Cardiac fibroblast (primary cell): ENCODE results near the gene PPARA.

Experiments used
- DNase-seq, 2 donors: peaks; one replicate each; pipeline versions ENCODE4 v3.0.0 to v3.0.0-alpha.2; 2010; ENCODE audit warnings: low read depth in 2 of 2
- H3K4me3 ChIP-seq, 2 donors: replicated peaks in 1 of 2; 1 replicate in 1 of 2; 2 replicates in 1 of 2; pipeline ENCODE4 v1.5.1; 2011; ENCODE audit warnings: low read depth in 2 of 2, low read length in 2 of 2, mild to moderate bottlenecking in 2 of 2, moderate library complexity in 1 of 2
- CTCF ChIP-seq: IDR thresholded peaks from one replicate; pipeline ENCODE4 v1.5.1; 2011; ENCODE audit warnings: low read depth, mild to moderate bottlenecking, low read length, inconsistent platforms

Gene PPARA

GRCh38 chr22:46269564-46269963, 119.2 kb downstream of the PPARA start:
- no peak for TF ChIP-seq CTCF
- H3K4me3 ChIP-seq = no peak overlapping the region
- no peak for DNase-seq

- TF ChIP-seq CTCF = no peak
- no peak for DNase-seq
- no peak overlapping the region for H3K4me3 ChIP-seq
These were observed 121.9 kb downstream of the PPARA start for GRCh38 chr22:46272196-46272595.

- no peak overlapping the region for H3K4me3 ChIP-seq
- DNase-seq = no peak
- no peak for TF ChIP-seq CTCF
These were observed 122.6 kb downstream of the PPARA start for GRCh38 chr22:46272762-46273431.

- no peak overlapping the region for H3K4me3 ChIP-seq
- TF ChIP-seq CTCF = no peak
- no peak for DNase-seq
These were observed 123.3 kb downstream of the PPARA start for GRCh38 chr22:46273432-46274148.

GRCh38 chr22:46274381-46274780, 124.1 kb downstream of the PPARA start:
- H3K4me3 ChIP-seq = no peak overlapping the region
- no peak for DNase-seq
- no peak for TF ChIP-seq CTCF

- no peak overlapping the region for H3K4me3 ChIP-seq
- no peak for DNase-seq
- TF ChIP-seq CTCF = no peak
These were observed 125.3 kb downstream of the PPARA start for GRCh38 chr22:46275455-46276122.
